ENCODE data around the gene THSD4.

THSD4 gene

GRCh38 chr15:71333839-71334238 lies 218.6 kb downstream of the THSD4 start:
- Histone ChIP-seq H3K4me3 (ENCODE audit: low read length) (no peak overlapping the region), H2AFZ (ENCODE audit: low read length) (no peak overlapping the region), H3F3A (ENCODE audit: insufficient read depth, low read length) (no peaks in the 10 kb centered on the region)

GRCh38 chr15:71334434-71334833 lies 219.2 kb downstream of the THSD4 start:
- TF ChIP-seq CTCF (IDR thresholded peaks at IDR 0.05; ENCODE audit: low read length), result no peak
- no peak for TF ChIP-seq EZH2 (optimal IDR thresholded peaks at IDR 0.05; ENCODE audit: low read depth, low read length)
- no peak for TF ChIP-seq EZH2phosphoT487 (IDR thresholded peaks at IDR 0.05; ENCODE audit: low read length)
- Histone ChIP-seq H4K20me1 (ENCODE audit: insufficient read depth, low read length) (no peaks in the 10 kb centered on the region), H3K9me2 (replicated peaks; ENCODE audit: insufficient read depth, low read length) (no peaks in the 10 kb centered on the region), H3K9me3 (replicated peaks; ENCODE audit: insufficient read depth, low read length) (no peaks in the 10 kb centered on the region), H3K9ac (ENCODE audit: low read length) (no peak overlapping the region), H3K4me2 (ENCODE audit: low read depth, low read length) (no peak overlapping the region), H3K36me3 (replicated peaks; ENCODE audit: insufficient read depth, low read length) (no peaks in the 10 kb centered on the region), H3K27me3 (replicated peaks; ENCODE audit: insufficient read depth, low read length) (no peaks in the 10 kb centered on the region), H3K79me2 (ENCODE audit: low read length) (no peaks in the 10 kb centered on the region), H3K27ac (ENCODE audit: low read length) (no peak overlapping the region), H2AFZ (ENCODE audit: low read length) (no peak overlapping the region), H3K4me1 (ENCODE audit: low read length) (0 out of 2 replicates have a peak, but pooled peaks cover 4% of the 10 kb centered on the region), H3F3A (ENCODE audit: insufficient read depth, low read length) (no peaks in the 10 kb centered on the region), H3K4me3 (ENCODE audit: low read length) (no peak overlapping the region)
- DNase-seq, result no peak

More at GRCh38 chr15:71333839-71334238, 218.6 kb downstream of the THSD4 start:
- TF ChIP-seq EZH2 (optimal IDR thresholded peaks at IDR 0.05; ENCODE audit: low read depth, low read length) (no peak), CTCF (IDR thresholded peaks at IDR 0.05; ENCODE audit: low read length) (no peak), EZH2phosphoT487 (IDR thresholded peaks at IDR 0.05; ENCODE audit: low read length) (no peak)
- no peaks in the 10 kb centered on the region for H4K20me1 ChIP-seq (ENCODE audit: insufficient read depth, low read length)
- no peak for DNase-seq
- no peak overlapping the region for H3K9ac ChIP-seq (ENCODE audit: low read length)
- H3K27me3 ChIP-seq (replicated peaks; ENCODE audit: insufficient read depth, low read length), result no peaks in the 10 kb centered on the region
- H3K4me1 ChIP-seq (ENCODE audit: low read length), result 0 out of 2 replicates have a peak, but pooled peaks cover 4% of the 10 kb centered on the region
- H3K79me2 ChIP-seq (ENCODE audit: low read length), result no peaks in the 10 kb centered on the region
- H3K9me2 ChIP-seq (replicated peaks; ENCODE audit: insufficient read depth, low read length), result no peaks in the 10 kb centered on the region
- no peak overlapping the region for H3K4me2 ChIP-seq (ENCODE audit: low read depth, low read length)
- H3K36me3 ChIP-seq (replicated peaks; ENCODE audit: insufficient read depth, low read length), result no peaks in the 10 kb centered on the region
- no peaks in the 10 kb centered on the region for H3K9me3 ChIP-seq (replicated peaks; ENCODE audit: insufficient read depth, low read length)
- H3K27ac ChIP-seq (ENCODE audit: low read length), result no peak overlapping the region

GRCh38 chr15:71334873-71335272 lies 219.6 kb downstream of the THSD4 start:
- H3K4me3 ChIP-seq (ENCODE audit: low read length), result no peak overlapping the region
- no peaks in the 10 kb centered on the region for H3K27me3 ChIP-seq (replicated peaks; ENCODE audit: insufficient read depth, low read length)
- H3K4me1 ChIP-seq (ENCODE audit: low read length), result 0 out of 2 replicates have a peak, but pooled peaks cover 4% of the 10 kb centered on the region
- DNase-seq, result no peak
- no peaks in the 10 kb centered on the region for H3K36me3 ChIP-seq (replicated peaks; ENCODE audit: insufficient read depth, low read length)
- no peak for TF ChIP-seq EZH2phosphoT487 (IDR thresholded peaks at IDR 0.05; ENCODE audit: low read length)
- TF ChIP-seq EZH2 (optimal IDR thresholded peaks at IDR 0.05; ENCODE audit: low read depth, low read length), result no peak
- no peak for TF ChIP-seq CTCF (IDR thresholded peaks at IDR 0.05; ENCODE audit: low read length)
- no peak overlapping the region for H3K9ac ChIP-seq (ENCODE audit: low read length)
- no peaks in the 10 kb centered on the region for H3K9me3 ChIP-seq (replicated peaks; ENCODE audit: insufficient read depth, low read length)
- no peak overlapping the region for H3K27ac ChIP-seq (ENCODE audit: low read length)
- no peaks in the 10 kb centered on the region for H3K79me2 ChIP-seq (ENCODE audit: low read length)
- H3K4me2 ChIP-seq (ENCODE audit: low read depth, low read length), result no peak overlapping the region
- no peaks in the 10 kb centered on the region for H3K9me2 ChIP-seq (replicated peaks; ENCODE audit: insufficient read depth, low read length)
- H2AFZ ChIP-seq (ENCODE audit: low read length), result no peak overlapping the region
- no peaks in the 10 kb centered on the region for H4K20me1 ChIP-seq (ENCODE audit: insufficient read depth, low read length)
- no peaks in the 10 kb centered on the region for H3F3A ChIP-seq (ENCODE audit: insufficient read depth, low read length)

All from MM.1S (cell line).